KOPT-K1 (cell line): Measurements from ENCODE around the gene MTMR3.
"Not testable (repeated sequence)": the region's sequence is repeated elsewhere in the genome, so short reads cannot be mapped to it uniquely, and the experiment has no call there.

ENCODE experiments used
- H3K27ac ChIP-seq: fragments of 200-600 bp; sonication (generic); 2 replicates; pipeline ENCODE4 v1.5.1; 2016; ENCODE audit warnings: antibody characterized with exemption, mild to moderate bottlenecking, low read depth, low read length; ENCODE audit not compliant: poor library complexity, severe bottlenecking
- H3K36me3 ChIP-seq: fragments of 200-600 bp; sonication (generic); 2 replicates; pipeline ENCODE4 v1.5.1; 2017; ENCODE audit warnings: antibody characterized with exemption, mild to moderate bottlenecking, low read length, moderate library complexity; ENCODE audit not compliant: insufficient read depth
- H3K9me3 ChIP-seq: fragments of 200-600 bp; sonication (generic); 2 replicates; pipeline ENCODE4 v1.5.1; 2017; ENCODE audit warnings: antibody characterized with exemption, low read length, mild to moderate bottlenecking; ENCODE audit not compliant: insufficient read depth, poor library complexity, severe bottlenecking

MTMR3 gene

GRCh38 chr22:30057375-30057774 lies 174.4 kb downstream of the MTMR3 start:
- no peaks in the 10 kb centered on the region for H3K36me3 ChIP-seq
- H3K27ac ChIP-seq: no peak overlapping the region
- peaks cover 6% of the 10 kb centered on the region for H3K9me3 ChIP-seq

GRCh38 chr22:30059346-30060020 lies 176.5 kb downstream of the MTMR3 start:
- H3K27ac ChIP-seq, H3K36me3 ChIP-seq: not testable (repeated sequence)
- peaks cover 13% of the 10 kb centered on the region for H3K9me3 ChIP-seq

DNA sequence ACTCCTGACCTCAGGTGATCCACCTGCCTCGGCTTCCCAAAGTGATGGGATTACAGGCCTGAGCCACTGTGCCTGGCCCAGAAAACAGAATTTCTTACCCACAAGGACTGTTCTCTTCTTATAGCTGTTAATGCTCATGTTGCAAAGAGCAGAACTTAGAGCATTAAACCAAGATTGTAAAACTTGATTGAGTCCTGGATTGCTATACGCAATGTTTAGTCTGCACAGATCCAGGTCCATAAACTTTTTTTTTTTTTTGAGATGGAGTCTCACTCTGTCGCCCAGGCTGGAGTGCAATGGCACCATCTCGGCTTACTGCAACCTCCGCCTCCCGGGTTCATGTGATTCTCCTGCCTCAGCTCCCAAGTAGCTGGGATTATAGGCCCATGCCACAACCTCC lies 178.1 kb downstream of the MTMR3 start:
- not testable (repeated sequence) for H3K36me3 ChIP-seq, H3K27ac ChIP-seq
- peaks cover 24% of the 10 kb centered on the region for H3K9me3 ChIP-seq

- Histone ChIP-seq H3K36me3 (no peaks in the 10 kb centered on the region), H3K9me3 (peaks cover 21% of the 10 kb centered on the region), H3K27ac (no peak overlapping the region)
Observed at GRCh38 chr22:30062259-30062658, 179.3 kb downstream of the MTMR3 start.

DNA sequence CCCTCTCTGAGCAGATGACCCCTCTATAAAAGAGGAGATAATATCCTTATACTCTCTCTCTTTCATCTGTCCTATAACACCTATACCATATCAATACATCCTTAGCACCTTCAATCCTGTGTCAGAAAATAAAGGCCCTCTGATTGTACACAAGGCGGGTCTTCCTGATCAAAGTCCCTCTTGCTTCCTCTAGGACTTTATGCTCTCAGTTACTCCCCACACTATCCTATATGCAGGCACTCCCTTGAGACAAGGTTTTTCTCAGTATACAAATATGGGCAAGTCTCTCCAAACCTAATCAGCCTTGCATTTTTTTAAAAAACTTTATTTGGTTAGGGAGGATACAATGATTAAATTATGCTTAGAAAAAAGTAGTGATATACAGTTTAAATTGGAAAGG lies 180.0 kb downstream of the MTMR3 start:
- Histone ChIP-seq H3K9me3 (peaks cover 19% of the 10 kb centered on the region), H3K36me3 (no peaks in the 10 kb centered on the region), H3K27ac (no peak overlapping the region)

- H3K36me3 ChIP-seq: no peaks in the 10 kb centered on the region
- no peak overlapping the region for H3K27ac ChIP-seq
- peaks cover 19% of the 10 kb centered on the region for H3K9me3 ChIP-seq
Observed at GRCh38 chr22:30064172-30064571, 181.2 kb downstream of the MTMR3 start.

DNA sequence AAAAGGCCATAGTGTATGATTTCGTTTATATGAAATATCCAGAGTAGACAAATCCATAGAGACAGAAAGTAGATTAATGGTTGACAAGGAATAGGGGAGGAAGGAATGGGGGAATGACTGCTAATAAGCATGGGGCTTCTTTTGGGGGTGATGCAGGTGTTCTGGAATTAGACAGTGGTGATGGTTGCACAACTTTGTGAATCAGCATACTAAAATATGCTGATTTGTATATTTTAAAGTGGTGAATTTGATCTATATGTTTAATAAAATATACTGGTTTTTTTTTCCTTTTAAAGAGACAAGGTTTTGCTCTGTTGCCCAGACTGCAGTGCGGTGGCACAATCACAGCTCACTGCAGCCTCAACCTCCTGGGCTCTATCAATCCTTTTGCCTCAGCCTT lies 190.8 kb downstream of the MTMR3 start:
- H3K27ac ChIP-seq: no peak overlapping the region
- H3K9me3 ChIP-seq: peaks cover 3% of the 10 kb centered on the region
- no peaks in the 10 kb centered on the region for H3K36me3 ChIP-seq

GRCh38 chr22:30074147-30074546 lies 191.2 kb downstream of the MTMR3 start:
- peaks cover 3% of the 10 kb centered on the region for H3K9me3 ChIP-seq
- H3K36me3 ChIP-seq: no peaks in the 10 kb centered on the region

DNA sequence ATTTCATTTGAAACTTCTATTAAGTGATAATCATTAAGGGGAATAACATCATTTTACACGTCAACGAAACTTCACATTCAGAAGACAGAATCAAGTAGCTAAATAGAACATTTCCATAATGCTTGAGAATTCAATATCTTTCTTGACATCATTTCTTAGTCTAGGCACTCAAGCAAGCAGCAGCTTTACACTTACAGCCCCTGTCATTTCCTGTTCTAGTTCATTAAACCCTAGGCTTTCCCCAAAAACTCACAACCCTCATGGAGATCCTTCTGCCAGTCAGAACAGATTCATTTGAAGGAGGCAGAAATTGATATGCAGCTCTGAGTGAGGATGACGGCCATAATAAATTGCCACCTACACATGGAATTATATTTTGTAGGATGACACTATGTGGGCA lies 192.0 kb downstream of the MTMR3 start:
- H3K36me3 ChIP-seq: no peaks in the 10 kb centered on the region
- no peak overlapping the region for H3K27ac ChIP-seq
- peaks cover 3% of the 10 kb centered on the region for H3K9me3 ChIP-seq

More at GRCh38 chr22:30074147-30074546, 191.2 kb downstream of the MTMR3 start:
- no peak overlapping the region for H3K27ac ChIP-seq

- peaks cover under 1% of the 10 kb centered on the region for H3K9me3 ChIP-seq
- H3K27ac ChIP-seq: no peak overlapping the region
- no peaks in the 10 kb centered on the region for H3K36me3 ChIP-seq
Observed at GRCh38 chr22:30077279-30077880, 194.4 kb downstream of the MTMR3 start.

DNA sequence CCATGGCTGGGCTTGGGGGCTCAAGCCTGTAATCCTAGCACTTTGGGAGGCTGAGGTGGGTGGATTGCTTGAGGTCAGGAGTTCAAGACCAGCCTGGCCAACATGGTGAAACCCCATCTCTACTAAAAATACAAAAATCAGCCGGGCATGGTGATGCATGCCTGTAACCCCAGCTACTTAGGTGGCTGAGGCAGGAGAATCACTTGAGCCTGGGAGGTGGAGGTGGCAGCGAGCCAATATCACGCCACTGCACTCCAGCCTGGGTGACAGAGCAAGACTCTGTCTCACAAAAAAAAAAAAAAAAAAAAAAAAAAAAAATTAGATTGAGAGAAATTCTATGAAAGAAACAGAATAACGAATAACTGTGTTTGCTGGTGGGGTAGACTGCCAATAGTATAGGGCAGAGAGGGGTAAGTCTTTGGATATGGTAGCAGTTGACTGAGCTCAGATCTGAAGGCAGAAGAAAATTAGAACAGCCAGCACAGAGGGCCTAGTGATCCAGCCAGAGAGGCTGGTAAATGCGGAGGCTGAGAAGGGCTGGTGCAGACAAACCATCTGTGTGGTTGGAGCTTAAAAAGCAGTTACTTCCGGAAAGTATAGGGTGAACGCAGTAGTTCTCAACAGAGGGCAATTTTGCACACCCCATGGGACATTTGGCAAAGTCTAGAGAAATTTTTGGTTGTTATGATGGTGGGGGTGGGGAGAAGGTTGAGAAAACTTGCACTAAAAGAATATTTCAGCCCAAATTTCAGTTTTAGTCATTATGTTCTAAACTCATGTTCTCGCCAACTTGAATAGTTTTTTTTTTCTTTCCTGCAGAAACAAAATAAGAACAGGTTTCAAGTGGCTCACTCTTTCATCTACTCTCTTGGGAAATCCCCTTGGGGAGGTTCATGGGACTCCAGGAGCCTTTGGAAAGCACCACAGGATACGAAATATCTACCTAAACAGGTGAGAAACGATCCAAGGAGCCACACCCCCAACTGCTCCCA lies 195.6 kb downstream of the MTMR3 start:
- H3K27ac ChIP-seq: peak overlapping the region; percentile 55
- H3K36me3 ChIP-seq: no peaks in the 10 kb centered on the region
- H3K9me3 ChIP-seq: no peaks in the 10 kb centered on the region

- H3K9me3 ChIP-seq: no peaks in the 10 kb centered on the region
- H3K36me3 ChIP-seq: no peaks in the 10 kb centered on the region
- peak within 1 kb of the TSS; percentile 55 for H3K27ac ChIP-seq
Observed at GRCh38 chr22:30079952-30080533, 197.1 kb downstream of the MTMR3 start, which contains the start of gene HORMAD2. Gene HORMAD2 (plus strand): TSS chr22:30080464. CDS start chr22:30093953, 13,489 bp downstream.
